HEK293 (cell line): ENCODE measurements around the gene SPC24.

Source experiments
- CTCF ChIA-PET: fragments of 350-600 bp; formaldehyde crosslinking; extraction: SDS; loops from one replicate; lab custom pipeline; 2021; ENCODE audit warnings: antibody characterized with exemption; lab: Yijun Ruan, JAX
- POLR2A ChIA-PET: fragments of 300-600 bp; formaldehyde crosslinking; extraction: SDS; loops from one replicate; lab custom pipeline; 2020; ENCODE audit warnings: antibody characterized with exemption, inconsistent platforms; lab: Yijun Ruan, JAX
- H3K27ac ChIP-seq: fragments of 200-500 bp; sonication (Bioruptor generic); 2 replicates; pipeline ENCODE4 v1.5.1; 2014; ENCODE audit warnings: low read depth, low read length, control low read depth, inconsistent platforms; ENCODE audit errors: extremely low read depth
- H3K36me3 ChIP-seq, 2 experiments: fragments of 200-500 bp in 1 of 2; sonication (Bioruptor generic) in 1 of 2; 1 replicate in 1 of 2; 2 replicates in 1 of 2; pipeline ENCODE4 v1.5.1; 2014 to 2017; ENCODE audit warnings: inconsistent platforms in 2 of 2, low read length in 2 of 2; ENCODE audit not compliant: control insufficient read depth in 2 of 2, insufficient read depth in 1 of 2
- H3K4me1 ChIP-seq: fragments of 200-500 bp; sonication (Bioruptor generic); 2 replicates; pipeline ENCODE4 v1.5.1; 2014; ENCODE audit warnings: mild to moderate bottlenecking, low read length, inconsistent platforms; ENCODE audit not compliant: control insufficient read depth, insufficient read depth
- H3K4me3 ChIP-seq: 2 replicates; pipeline ENCODE4 v1.5.1; 2011; ENCODE audit warnings: low read depth, mild to moderate bottlenecking, control low read depth, low read length, moderate library complexity
- H3K9me3 ChIP-seq: fragments of 200-500 bp; sonication (Bioruptor generic); 2 replicates; pipeline ENCODE4 v1.5.1; 2014; ENCODE audit warnings: low read depth, low read length, inconsistent platforms; ENCODE audit not compliant: control insufficient read depth, insufficient read depth
- KLF7 ChIP-seq: fragments of 450-650 bp; formaldehyde crosslinking; IDR thresholded peaks from 2 replicates; pipeline ENCODE4 v1.5.1; 2016; ENCODE audit warnings: missing biosample characterization, missing genetic modification characterization, borderline replicate concordance
- MEIS1 ChIP-seq: sonication (generic); formaldehyde crosslinking; IDR thresholded peaks from 2 replicates; pipeline ENCODE4 v1.8.1; 2022; ENCODE audit warnings: missing genetic modification reagents, mild to moderate bottlenecking, borderline replicate concordance
- PRDM1 ChIP-seq: fragments of 450-650 bp; formaldehyde crosslinking; IDR thresholded peaks from 2 replicates; pipeline ENCODE4; 2016; ENCODE audit warnings: missing biosample characterization, missing genetic modification characterization
- SETDB1 ChIP-seq: IDR thresholded peaks from one replicate; pipeline ENCODE4 v1.6.1; 2017; ENCODE audit warnings: mild to moderate bottlenecking, low read length, moderate library complexity, mixed read lengths; ENCODE audit not compliant: insufficient read length
- TCF7L2 ChIP-seq: IDR thresholded peaks from 2 replicates; pipeline ENCODE4 v1.6.1; 2011; ENCODE audit warnings: low read depth, mild to moderate bottlenecking, inconsistent platforms, low read length, moderate library complexity, borderline replicate concordance
- YY2 ChIP-seq: fragments of 450-650 bp; formaldehyde crosslinking; IDR thresholded peaks from 2 replicates; pipeline ENCODE4 v1.5.1; 2016; ENCODE audit warnings: missing biosample characterization, missing genetic modification characterization
- ZBTB11 ChIP-seq: fragments of 450-650 bp; formaldehyde crosslinking; conservative IDR thresholded peaks from 2 replicates; pipeline ENCODE4 v1.5.1; 2016; ENCODE audit warnings: low read depth, missing biosample characterization, missing genetic modification characterization
- ZBTB17 ChIP-seq: fragments of 450-650 bp; formaldehyde crosslinking; IDR thresholded peaks from 2 replicates; pipeline ENCODE4 v1.5.1; 2016; ENCODE audit warnings: missing biosample characterization, missing genetic modification characterization
- ZBTB48 ChIP-seq: fragments of 450-650 bp; formaldehyde crosslinking; IDR thresholded peaks from 2 replicates; pipeline ENCODE4 v1.5.1; 2016; ENCODE audit warnings: missing biosample characterization, missing genetic modification characterization
- ZEB2 ChIP-seq: fragments of 450-650 bp; formaldehyde crosslinking; IDR thresholded peaks from 2 replicates; pipeline ENCODE4 v1.5.1; 2016; ENCODE audit warnings: missing biosample characterization, missing genetic modification characterization
- ZFHX2 ChIP-seq: fragments of 450-650 bp; formaldehyde crosslinking; conservative IDR thresholded peaks from 2 replicates; pipeline ENCODE4 v1.5.1; 2016; ENCODE audit warnings: missing biosample characterization, missing genetic modification characterization
- ZNF214 ChIP-seq: fragments of 450-650 bp; formaldehyde crosslinking; IDR thresholded peaks from 2 replicates; pipeline ENCODE4 v1.5.1; 2017; ENCODE audit warnings: missing biosample characterization, mild to moderate bottlenecking, missing genetic modification characterization, borderline replicate concordance
- ZNF239 ChIP-seq: fragments of 450-650 bp; formaldehyde crosslinking; IDR thresholded peaks from 2 replicates; pipeline ENCODE4 v1.5.1; 2016; ENCODE audit warnings: missing biosample characterization, missing genetic modification characterization
- ZNF26 ChIP-seq: fragments of 450-650 bp; formaldehyde crosslinking; IDR thresholded peaks from 2 replicates; pipeline ENCODE4 v1.5.1; 2016; ENCODE audit warnings: missing biosample characterization, missing genetic modification characterization
- ZNF292 ChIP-seq: fragments of 450-650 bp; formaldehyde crosslinking; IDR thresholded peaks from 2 replicates; pipeline ENCODE4 v1.5.1; 2016; ENCODE audit warnings: low read depth, missing biosample characterization, missing genetic modification characterization, borderline replicate concordance
- ZNF341 ChIP-seq: fragments of 450-650 bp; formaldehyde crosslinking; IDR thresholded peaks from 2 replicates; pipeline ENCODE4; 2016; ENCODE audit warnings: low read depth, missing biosample characterization, missing genetic modification characterization
- ZNF350 ChIP-seq: fragments of 450-650 bp; formaldehyde crosslinking; IDR thresholded peaks from 2 replicates; pipeline ENCODE4 v1.5.0; 2017; ENCODE audit warnings: missing biosample characterization, mild to moderate bottlenecking, missing genetic modification characterization
- ZNF366 ChIP-seq: fragments of 450-650 bp; formaldehyde crosslinking; conservative IDR thresholded peaks from 2 replicates; pipeline ENCODE4 v1.5.1; 2016; ENCODE audit warnings: missing biosample characterization, missing genetic modification characterization
- ZNF404 ChIP-seq: fragments of 450-650 bp; formaldehyde crosslinking; IDR thresholded peaks from 2 replicates; pipeline ENCODE4 v1.5.1; 2017; ENCODE audit warnings: missing biosample characterization, missing genetic modification characterization
- ZNF48 ChIP-seq: fragments of 450-650 bp; formaldehyde crosslinking; IDR thresholded peaks from 2 replicates; pipeline ENCODE4 v1.5.1; 2016; ENCODE audit warnings: missing biosample characterization, missing genetic modification characterization
- ZNF548 ChIP-seq: fragments of 450-650 bp; formaldehyde crosslinking; IDR thresholded peaks from 2 replicates; pipeline ENCODE4 v1.5.1; 2016; ENCODE audit warnings: missing biosample characterization, missing genetic modification characterization
- ZNF558 ChIP-seq: fragments of 450-650 bp; formaldehyde crosslinking; IDR thresholded peaks from 2 replicates; pipeline ENCODE4 v1.5.1; 2016; ENCODE audit warnings: missing biosample characterization, missing genetic modification characterization
- ZNF560 ChIP-seq: fragments of 450-650 bp; formaldehyde crosslinking; IDR thresholded peaks from 2 replicates; pipeline ENCODE4 v1.5.1; 2017; ENCODE audit warnings: missing biosample characterization, missing genetic modification characterization, borderline replicate concordance
- ZNF621 ChIP-seq: fragments of 450-650 bp; formaldehyde crosslinking; IDR thresholded peaks from 2 replicates; pipeline ENCODE4 v1.5.1; 2017; ENCODE audit warnings: missing biosample characterization, missing genetic modification characterization
- ZNF664 ChIP-seq: fragments of 450-650 bp; formaldehyde crosslinking; IDR thresholded peaks from 2 replicates; pipeline ENCODE4 v1.5.1; 2016; ENCODE audit warnings: missing biosample characterization, missing genetic modification characterization
- ZNF768 ChIP-seq: fragments of 450-650 bp; formaldehyde crosslinking; IDR thresholded peaks from 2 replicates; pipeline ENCODE4 v1.5.1; 2018; ENCODE audit warnings: missing biosample characterization, mild to moderate bottlenecking, missing genetic modification characterization

Gene SPC24

GRCh38 chr19:11196406-11197287 lies 41.1 kb upstream of the SPC24 start (continued):
- TF ChIP-seq SETDB1, result no peak
- TF ChIP-seq MEIS1 (CRISPR knock-in tag), result no peak
- TF ChIP-seq ZNF366 (tag by site-specific recombination), result 0 out of 2 replicates have a peak, but pooled peaks have one; percentile 14
- TF ChIP-seq ZNF350, result no peak
- TF ChIP-seq ZNF558 (tag by site-specific recombination), result no peak
- TF ChIP-seq TCF7L2, result no peak
- TF ChIP-seq ZNF621 (tag by site-specific recombination), result no peak
- TF ChIP-seq ZNF48 (tag by site-specific recombination), result no peak
- no peak for TF ChIP-seq ZNF239 (tag by site-specific recombination)
- TF ChIP-seq ZFHX2 (tag by site-specific recombination), result peak; percentile 40
- peak; percentile 51 for TF ChIP-seq ZBTB17 (tag by site-specific recombination)
- TF ChIP-seq ZNF560, result no peak
- TF ChIP-seq ZNF768 (tag by site-specific recombination), result no peak
- TF ChIP-seq ZNF404 (tag by site-specific recombination), result no peak
- no peak for TF ChIP-seq ZEB2 (tag by site-specific recombination)

GRCh38 chr19:11195681-11196080 lies 40.1 kb upstream of the SPC24 start:
- Histone ChIP-seq H3K27ac (no peak overlapping the region), H3K36me3 (peaks cover 3 to 34% of the 10 kb centered on the region in 2 experiments; a peak in 2 of 3 replicates), H3K4me3 (no peak overlapping the region), H3K4me1 (no peaks in the 10 kb centered on the region), H3K9me3 (no peaks in the 10 kb centered on the region)
- POLR2A ChIA-PET, result interaction anchor here (0.6 kb wide), 1 partner anchor 78 kb away, joined by 5 read pairs; no protein-coding TSS in a partner anchor
- CTCF ChIA-PET, result no interaction called here
- TF ChIP-seq ZBTB48 (tag by site-specific recombination), result no peak
- TF ChIP-seq ZNF664 (tag by site-specific recombination), result no peak
- TF ChIP-seq ZNF214, result no peak
- TF ChIP-seq ZNF26 (tag by site-specific recombination), result no peak
- TF ChIP-seq YY2, result no peak
- TF ChIP-seq ZNF292 (tag by site-specific recombination), result no peak
- TF ChIP-seq, all 188 proteins: peak for 0

- Histone ChIP-seq H3K9me3 (no peaks in the 10 kb centered on the region), H3K4me1 (peaks cover under 1% of the 10 kb centered on the region), H3K4me3 (no peak overlapping the region), H3K27ac (no peak overlapping the region), H3K36me3 (peaks cover 3 to 39% of the 10 kb centered on the region in 2 experiments; a peak in 2 of 3 replicates)
- ChIA-PET CTCF (interaction anchor here (0.6 to 1.0 kb wide), 2 partner anchors 9 to 778 kb away, joined by 3 to 4 read pairs; no protein-coding TSS in a partner anchor), POLR2A (no interaction called here)
- no peak for TF ChIP-seq KLF7
- no peak for TF ChIP-seq ZBTB11
- TF ChIP-seq ZNF548 (tag by site-specific recombination), result no peak
- TF ChIP-seq PRDM1 (tag by site-specific recombination), result peak; percentile 52; the same call in 1 of the 2 replicates
- no peak for TF ChIP-seq ZNF341
These were observed 39.3 kb upstream of the SPC24 start for GRCh38 chr19:11194656-11195558.
